ENCODE data around the gene GUCY1A2. TPM values are rescaled to one million over a fixed set of nuclear protein-coding genes. Genes with fewer than 3 reads are reported as not detected.

The GUCY1A2 gene
- total RNA-seq, 4 donors from 2014 or later: 22.6 to 147 (median 71.3) TPM

DNA sequence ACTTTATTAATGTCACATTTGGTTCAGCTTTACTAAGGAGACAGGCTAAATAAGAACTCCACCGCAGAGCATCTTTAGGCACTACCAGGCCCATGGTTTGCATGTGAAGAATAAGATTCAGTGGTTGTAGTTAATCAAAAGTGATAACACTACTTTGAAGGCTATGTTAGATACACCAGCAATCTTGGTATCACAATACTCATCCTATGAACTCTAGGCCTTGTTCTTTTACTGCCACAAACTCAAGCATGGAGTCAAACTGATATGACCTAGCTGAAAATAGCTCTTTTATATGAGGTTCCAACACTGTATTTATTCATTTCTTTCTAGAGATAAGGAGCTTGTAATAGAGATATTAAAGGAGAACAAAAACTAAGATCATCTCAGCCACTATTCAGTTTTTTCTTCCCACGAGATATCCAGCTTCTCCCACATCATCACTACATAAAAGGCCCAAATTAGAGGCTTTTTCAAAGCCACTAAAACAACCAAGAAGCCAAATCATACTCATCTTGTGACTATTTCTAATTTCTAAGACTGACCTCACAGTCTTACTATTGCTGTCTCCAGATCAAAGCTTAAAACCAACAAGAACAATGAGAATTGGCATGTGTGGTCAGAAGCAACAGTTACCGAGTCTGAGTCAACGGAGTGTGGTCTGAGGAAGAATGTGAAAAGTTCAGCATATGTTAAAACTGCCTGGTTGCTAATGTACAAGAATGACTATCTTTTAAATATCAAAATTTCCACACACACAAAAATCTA lies 25.1 kb upstream of the GUCY1A2 start:
- Histone ChIP-seq H3K36me3 (no peaks in the 10 kb centered on the region), H3K27ac (no peak overlapping the region), H3K4me3 (no peak overlapping the region), H3K9me3 (no peaks in the 10 kb centered on the region), H3K27me3 (no peaks in the 10 kb centered on the region), H3K4me1 (no peaks in the 10 kb centered on the region)
- DNase-seq: no peak
- intact Hi-C loops (cut with DNase I; ENCODE audit: low total_unique reads): no loop called here
- TF ChIP-seq, protein P1, sequence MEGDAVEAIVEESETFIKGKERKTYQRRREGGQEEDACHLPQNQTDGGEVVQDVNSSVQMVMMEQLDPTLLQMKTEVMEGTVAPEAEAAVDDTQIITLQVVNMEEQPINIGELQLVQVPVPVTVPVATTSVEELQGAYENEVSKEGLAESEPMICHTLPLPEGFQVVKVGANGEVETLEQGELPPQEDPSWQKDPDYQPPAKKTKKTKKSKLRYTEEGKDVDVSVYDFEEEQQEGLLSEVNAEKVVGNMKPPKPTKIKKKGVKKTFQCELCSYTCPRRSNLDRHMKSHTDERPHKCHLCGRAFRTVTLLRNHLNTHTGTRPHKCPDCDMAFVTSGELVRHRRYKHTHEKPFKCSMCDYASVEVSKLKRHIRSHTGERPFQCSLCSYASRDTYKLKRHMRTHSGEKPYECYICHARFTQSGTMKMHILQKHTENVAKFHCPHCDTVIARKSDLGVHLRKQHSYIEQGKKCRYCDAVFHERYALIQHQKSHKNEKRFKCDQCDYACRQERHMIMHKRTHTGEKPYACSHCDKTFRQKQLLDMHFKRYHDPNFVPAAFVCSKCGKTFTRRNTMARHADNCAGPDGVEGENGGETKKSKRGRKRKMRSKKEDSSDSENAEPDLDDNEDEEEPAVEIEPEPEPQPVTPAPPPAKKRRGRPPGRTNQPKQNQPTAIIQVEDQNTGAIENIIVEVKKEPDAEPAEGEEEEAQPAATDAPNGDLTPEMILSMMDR (IDR thresholded peaks at IDR 0.05): no peak
- TF ChIP-seq POLR2A (IDR thresholded peaks at IDR 0.05): no peak

DNA sequence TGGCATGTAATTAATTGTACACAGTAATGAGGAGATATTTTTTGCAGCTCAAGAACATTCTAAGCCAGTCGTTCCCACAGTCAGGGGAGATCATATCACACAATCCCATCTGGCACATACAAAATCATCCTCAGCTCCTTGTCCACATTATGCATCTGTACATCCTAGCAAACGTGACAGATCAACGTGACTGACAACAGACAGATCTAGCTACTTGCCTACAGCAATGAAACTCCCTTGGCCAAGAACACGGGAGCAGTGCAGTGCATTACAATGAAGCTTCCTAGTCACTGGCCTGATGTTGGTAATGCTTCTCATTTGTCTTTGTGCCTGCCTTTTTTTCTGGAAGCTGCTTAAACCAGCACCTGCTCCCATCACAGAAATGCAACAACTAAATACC lies 24.5 kb upstream of the GUCY1A2 start:
- Histone ChIP-seq H3K27me3 (no peaks in the 10 kb centered on the region), H3K36me3 (no peaks in the 10 kb centered on the region), H3K4me3 (no peak overlapping the region), H3K9me3 (no peaks in the 10 kb centered on the region), H3K27ac (no peak overlapping the region), H3K4me1 (no peaks in the 10 kb centered on the region)
- DNase-seq: no peak
- no peak for TF ChIP-seq POLR2A (IDR thresholded peaks at IDR 0.05)
- TF ChIP-seq, protein P1 (IDR thresholded peaks at IDR 0.05): no peak
- intact Hi-C loops (cut with DNase I; ENCODE audit: low total_unique reads): no loop called here

DNA sequence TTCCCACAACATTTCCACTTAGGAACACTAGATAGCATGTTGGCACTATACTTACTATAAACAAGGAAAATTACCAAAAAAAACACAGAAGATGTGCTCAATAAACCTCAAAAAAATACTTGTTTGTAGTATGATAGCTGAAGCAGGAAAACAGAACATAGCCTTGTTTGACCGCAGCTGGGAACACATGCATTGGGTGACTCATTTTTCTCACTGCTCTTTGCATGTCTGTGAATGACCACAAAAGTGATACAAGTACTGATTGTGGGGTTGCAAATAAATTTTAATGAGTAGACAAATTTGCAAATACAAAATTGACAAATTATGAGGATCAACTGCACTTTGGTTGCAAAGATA lies 22.8 kb upstream of the GUCY1A2 start:
- Histone ChIP-seq H3K27ac (no peak overlapping the region), H3K4me1 (no peaks in the 10 kb centered on the region), H3K27me3 (no peaks in the 10 kb centered on the region), H3K9me3 (no peaks in the 10 kb centered on the region), H3K4me3 (no peak overlapping the region), H3K36me3 (no peaks in the 10 kb centered on the region)
- TF ChIP-seq, protein P1 (IDR thresholded peaks at IDR 0.05): no peak
- no peak for TF ChIP-seq POLR2A (IDR thresholded peaks at IDR 0.05)
- no peak for DNase-seq
- intact Hi-C loops (cut with DNase I; ENCODE audit: low total_unique reads): no loop called here

DNA sequence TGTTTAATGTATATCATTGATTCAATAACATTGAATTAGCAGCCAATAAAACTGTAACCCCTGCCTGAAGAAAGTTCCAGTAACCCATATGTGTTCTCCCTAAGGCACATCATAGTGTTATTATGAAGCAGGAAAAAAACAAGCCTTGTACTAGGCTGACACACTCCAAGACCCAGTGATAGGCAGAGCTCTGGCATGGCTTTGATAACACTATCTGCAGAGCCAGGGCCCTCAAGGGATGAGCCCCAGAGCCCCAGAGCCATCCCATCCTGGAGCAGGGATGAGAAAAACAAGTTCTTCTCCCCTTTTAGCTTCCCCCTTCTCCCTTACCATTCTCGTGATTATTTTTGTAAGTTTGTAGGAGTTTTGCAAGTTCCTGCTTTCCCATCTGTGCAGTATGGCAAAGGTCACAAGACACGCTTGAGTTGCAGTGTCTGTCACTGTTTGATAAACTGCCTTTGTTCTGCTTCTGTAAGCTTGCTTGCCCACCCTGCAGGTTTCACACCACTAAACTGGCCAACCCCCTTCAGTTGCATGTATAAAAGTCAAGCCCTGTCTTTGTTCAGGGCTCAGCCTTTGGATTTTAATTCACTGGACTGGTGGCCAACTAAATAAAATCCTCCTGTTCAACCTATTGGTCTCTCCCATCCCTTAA lies 22.3 kb upstream of the GUCY1A2 start:
- Histone ChIP-seq H3K9me3 (no peaks in the 10 kb centered on the region), H3K27ac (no peak overlapping the region)
- TF ChIP-seq, protein P1 (IDR thresholded peaks at IDR 0.05): no peak
- TF ChIP-seq POLR2A (IDR thresholded peaks at IDR 0.05): no peak

DNA sequence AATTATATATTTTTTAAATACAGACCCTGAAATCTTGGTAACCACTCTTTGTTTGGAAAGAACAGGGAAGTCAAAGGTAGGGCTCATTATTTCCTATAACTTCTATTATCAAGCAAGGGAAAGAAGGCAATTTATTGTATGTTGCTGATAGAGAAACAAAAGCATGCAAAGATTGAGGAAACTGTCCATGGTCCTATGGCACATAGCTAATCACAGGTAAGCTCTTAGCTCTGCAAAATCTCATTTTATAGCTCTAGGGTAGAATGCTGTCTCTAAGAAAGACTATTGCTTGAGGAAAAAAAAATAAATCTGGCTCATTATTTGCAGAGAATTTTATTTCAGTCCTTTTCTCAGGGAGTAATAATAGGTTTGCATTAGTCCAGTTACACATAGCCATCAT lies 7.4 kb upstream of the GUCY1A2 start:
- no peaks in the 10 kb centered on the region for H3K27me3 ChIP-seq
- TF ChIP-seq, protein P1 (IDR thresholded peaks at IDR 0.05): no peak
- TF ChIP-seq POLR2A (IDR thresholded peaks at IDR 0.05): no peak
- H3K9me3 ChIP-seq: no peaks in the 10 kb centered on the region
- no peak overlapping the region for H3K27ac ChIP-seq
- no peak overlapping the region for H3K4me3 ChIP-seq
- no peaks in the 10 kb centered on the region for H3K4me1 ChIP-seq
- no peaks in the 10 kb centered on the region for H3K36me3 ChIP-seq
- intact Hi-C loops (cut with DNase I; ENCODE audit: low total_unique reads): no loop called here
- no peak for DNase-seq

More for the DNA sequence above, 22.3 kb upstream of the GUCY1A2 start:
- H3K4me1 ChIP-seq: no peaks in the 10 kb centered on the region
- no peak overlapping the region for H3K4me3 ChIP-seq
- H3K27me3 ChIP-seq: no peaks in the 10 kb centered on the region
- no peaks in the 10 kb centered on the region for H3K36me3 ChIP-seq
- intact Hi-C loops (cut with DNase I; ENCODE audit: low total_unique reads): no loop called here
- DNase-seq: no peak

Data from uterus (tissue), 4 donors.